Measurements from ENCODE around the gene CIAO3. TPM values are rescaled to one million over a fixed set of nuclear protein-coding genes. Genes with fewer than 3 reads are reported as not detected.

CIAO3 gene
- total and polyA plus RNA-seq, 4 experiments from 2014 or later: 10.8 to 58.2 (median 42.1) TPM

DNA sequence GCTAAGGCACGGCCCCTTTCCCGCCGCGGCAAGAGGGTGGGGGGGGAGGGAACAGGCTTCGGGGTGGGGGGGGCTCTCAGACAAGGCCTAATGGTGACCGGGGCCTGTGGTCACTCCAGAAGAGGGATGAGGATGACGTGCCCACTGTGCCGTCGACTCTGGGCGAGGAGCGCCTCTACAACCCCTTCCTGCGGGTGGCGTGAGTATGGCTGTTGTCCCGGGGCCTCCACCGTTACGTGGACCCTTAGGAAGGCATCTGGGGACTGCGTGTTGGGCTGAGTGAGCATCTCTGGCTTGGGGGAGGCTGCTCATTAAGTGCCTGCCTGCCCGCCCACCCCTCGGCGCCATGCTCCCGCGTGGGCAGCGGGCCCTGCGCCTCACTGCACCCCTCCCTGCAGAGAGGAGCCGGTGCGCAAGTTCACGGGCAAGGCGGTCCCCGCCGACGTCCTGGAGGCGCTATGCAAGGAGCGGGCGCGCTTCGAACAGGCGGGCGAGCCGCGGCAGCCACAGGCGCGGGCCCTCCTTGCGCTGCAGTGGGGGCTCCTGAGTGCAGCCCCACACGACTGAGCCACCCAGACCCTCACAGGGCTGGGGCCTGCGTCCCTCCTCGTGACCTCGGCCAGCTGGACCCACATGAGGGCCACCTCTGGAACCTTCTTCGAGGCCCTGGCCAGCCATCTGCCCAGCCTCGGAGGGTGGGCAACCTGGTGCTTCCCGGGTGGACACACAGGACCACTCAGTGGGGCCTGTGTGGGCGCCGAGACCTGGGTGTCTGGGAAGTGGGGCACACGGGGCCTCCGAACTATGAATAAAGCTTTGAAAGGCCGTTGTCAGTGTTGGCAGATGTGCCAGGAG, 11.7 kb downstream of the CIAO3 start:
- no peaks in the 10 kb centered on the region for H3K4me1 Mint-ChIP-seq
- Histone ChIP-seq H3K4me3 (ENCODE audit: low read length in 2 of 2) (no peak overlapping the region), H3K4me1 (ENCODE audit: insufficient read depth, low read length) (peaks cover 11% of the 10 kb centered on the region), H3K27me3 (ENCODE audit: insufficient read depth, low read length) (no peaks in the 10 kb centered on the region), H3K36me3 (ENCODE audit: insufficient read depth, low read length) (peaks cover 9% of the 10 kb centered on the region), H3K27ac (ENCODE audit: low read depth, low read length) (no peak overlapping the region), H3K9me3 (ENCODE audit: control insufficient read depth in 1 of 2, low read length in 2 of 2) (no peaks in the 10 kb centered on the region)
- DNase-seq: no peak
- H3K36me3 Mint-ChIP-seq: peaks cover 0 to 7% of the 10 kb centered on the region in 2 donors
- H3K27ac Mint-ChIP-seq: peak overlapping the region in 1 of 7 donors; percentile 38
- intact Hi-C loops (cut with micrococcal nuclease): no loop called here
- H3K9me3 Mint-ChIP-seq: no peaks in the 10 kb centered on the region
- H3K27me3 Mint-ChIP-seq: no peaks in the 10 kb centered on the region
- ChIA-PET CTCF (ENCODE audit: partially characterized antibody) (interaction anchor here (1.4 kb wide), 1 partner anchor 9 kb away, joined by 4 read pairs; the partner anchor contains the start of gene ANTKMT), POLR2A (ENCODE audit: partially characterized antibody) (interaction anchor here (2.0 to 12.9 kb wide), 4 partner anchors 7 to 36 kb away, joined by 6 to 166 read pairs (median 52); partner anchors contain the start of genes ANTKMT, METRN and WDR24)
- peak overlapping the region in 5 of 8 donors; percentile 25 to 67 (median 60) for H3K4me3 Mint-ChIP-seq

DNA sequence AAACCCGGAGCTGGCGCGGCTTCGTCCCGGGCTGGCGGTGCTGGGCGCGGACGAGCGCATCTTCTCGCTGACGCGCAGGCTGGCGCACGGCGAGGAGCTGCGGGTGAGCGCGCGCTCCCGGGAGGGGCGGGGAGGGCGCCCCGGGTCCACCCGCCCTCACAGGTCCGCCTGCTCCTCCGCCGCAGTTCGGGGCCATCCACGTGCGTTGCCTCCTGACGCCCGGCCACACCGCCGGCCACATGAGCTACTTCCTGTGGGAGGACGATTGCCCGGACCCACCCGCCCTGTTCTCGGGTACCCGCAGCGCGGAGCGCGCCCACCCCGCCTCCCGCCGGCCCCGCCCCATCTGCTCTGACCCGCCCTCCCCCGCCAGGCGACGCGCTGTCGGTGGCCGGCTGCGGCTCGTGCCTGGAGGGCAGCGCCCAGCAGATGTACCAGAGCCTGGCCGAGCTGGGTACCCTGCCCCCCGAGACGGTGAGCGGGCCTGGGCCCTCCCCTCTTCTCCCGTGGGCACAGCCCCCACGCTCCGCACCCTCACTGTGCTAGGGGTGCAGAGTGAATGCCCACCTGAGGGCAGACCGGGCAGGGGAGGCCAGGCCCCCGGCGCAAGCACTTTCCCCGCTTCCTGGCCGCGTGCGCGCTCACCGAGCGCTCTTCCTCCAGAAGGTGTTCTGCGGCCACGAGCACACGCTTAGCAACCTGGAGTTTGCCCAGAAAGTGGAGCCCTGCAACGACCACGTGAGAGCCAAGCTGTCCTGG, 12.5 kb downstream of the CIAO3 start:
- H3K27ac ChIP-seq (ENCODE audit: low read depth, low read length): no peak overlapping the region
- H3K4me3 ChIP-seq (ENCODE audit: low read length in 2 of 2): no peak overlapping the region
- CTCF ChIA-PET (ENCODE audit: partially characterized antibody): interaction anchor here (1.5 kb wide), 1 partner anchor 16 kb away, joined by 7 read pairs; no protein-coding TSS in a partner anchor
- H3K27ac Mint-ChIP-seq: no peak overlapping the region
- POLR2A ChIA-PET (ENCODE audit: partially characterized antibody): interaction anchor here (0.7 to 12.9 kb wide), 10 partner anchors 7 to 60 kb away, joined by 3 to 166 read pairs (median 5); partner anchors contain the start of genes ANTKMT, CHTF18, CIAO3 and JMJD8
- intact Hi-C loops (cut with micrococcal nuclease): no loop called here
- H3K4me1 Mint-ChIP-seq: peaks cover 0 to 4% (median 0%) of the 10 kb centered on the region in 4 donors
- H3K9me3 Mint-ChIP-seq: no peaks in the 10 kb centered on the region
- no peaks in the 10 kb centered on the region for H3K27me3 Mint-ChIP-seq
- peak overlapping the region in 7 of 8 donors; percentile 15 to 68 (median 60) for H3K4me3 Mint-ChIP-seq
- peaks cover 11% of the 10 kb centered on the region for H3K4me1 ChIP-seq (ENCODE audit: insufficient read depth, low read length)
- no peaks in the 10 kb centered on the region for H3K9me3 ChIP-seq (ENCODE audit: control insufficient read depth in 1 of 2, low read length in 2 of 2)
- H3K36me3 ChIP-seq (ENCODE audit: insufficient read depth, low read length): peaks cover 6% of the 10 kb centered on the region
- peak; percentile 67 to 75 (median 73) for DNase-seq
- peaks cover 0 to 7% of the 10 kb centered on the region in 2 donors for H3K36me3 Mint-ChIP-seq
- no peaks in the 10 kb centered on the region for H3K27me3 ChIP-seq (ENCODE audit: insufficient read depth, low read length)

DNA sequence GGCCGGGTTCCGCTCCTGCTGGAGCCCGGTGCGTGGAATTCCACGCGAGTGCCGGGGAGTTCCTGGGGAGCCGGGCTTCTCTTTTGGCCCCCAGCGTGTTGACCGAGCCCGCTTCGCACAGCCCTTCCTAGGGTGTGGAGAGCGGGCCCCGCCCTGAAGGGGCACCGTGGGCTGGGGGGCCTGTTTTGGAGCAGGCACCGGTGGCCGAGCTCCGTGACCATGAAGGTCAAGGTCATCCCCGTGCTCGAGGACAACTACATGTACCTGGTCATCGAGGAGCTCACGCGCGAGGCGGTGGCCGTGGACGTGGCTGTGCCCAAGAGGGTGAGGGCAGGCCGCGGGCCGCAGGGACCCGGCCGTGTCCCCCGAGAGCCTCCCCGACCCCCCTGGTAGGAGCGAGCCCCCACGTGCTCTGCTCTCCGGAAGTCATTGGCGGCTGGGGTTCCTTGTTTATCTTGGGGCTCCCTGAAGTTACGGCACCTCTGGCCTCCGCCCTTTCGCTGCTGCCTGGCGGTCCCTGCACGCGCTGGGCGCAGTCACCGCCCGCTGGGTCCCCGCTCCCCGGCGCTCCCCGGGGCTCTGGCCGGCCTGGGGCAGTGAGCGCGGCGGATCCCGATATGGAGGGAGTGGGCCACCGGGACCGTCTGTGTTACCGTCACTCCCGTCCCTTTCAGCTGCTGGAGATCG, 13.4 kb downstream of the CIAO3 start:
- no peaks in the 10 kb centered on the region for H3K36me3 ChIP-seq (ENCODE audit: insufficient read depth, low read length)
- Mint-ChIP-seq H3K4me3 (peak overlapping the region in 6 of 8 donors; percentile 29 to 70 (median 47)), H3K27me3 (no peaks in the 10 kb centered on the region), H3K27ac (no peak overlapping the region), H3K9me3 (peaks cover 0 to 2% (median 0%) of the 10 kb centered on the region in 8 donors), H3K4me1 (peaks cover 0 to 10% (median 0%) of the 10 kb centered on the region in 4 donors), H3K36me3 (peaks cover 0 to 3% of the 10 kb centered on the region in 2 donors)
- peak overlapping the region; percentile 61 to 70 for H3K4me3 ChIP-seq (ENCODE audit: low read length in 2 of 2)
- peak overlapping the region; percentile 44 for H3K27ac ChIP-seq (ENCODE audit: low read depth, low read length)
- ChIA-PET CTCF (ENCODE audit: partially characterized antibody) (interaction anchor here (1.5 kb wide), 1 partner anchor 15 kb away, joined by 7 read pairs; no protein-coding TSS in a partner anchor), POLR2A (ENCODE audit: partially characterized antibody) (interaction anchor here (0.6 to 12.9 kb wide), 10 partner anchors 7 to 61 kb away, joined by 3 to 166 read pairs (median 4); partner anchors contain the start of genes ANTKMT, CHTF18, JMJD8 and METRN)
- no peaks in the 10 kb centered on the region for H3K9me3 ChIP-seq (ENCODE audit: control insufficient read depth in 1 of 2, low read length in 2 of 2)
- H3K4me1 ChIP-seq (ENCODE audit: insufficient read depth, low read length): peaks cover 11% of the 10 kb centered on the region
- no peaks in the 10 kb centered on the region for H3K27me3 ChIP-seq (ENCODE audit: insufficient read depth, low read length)
- intact Hi-C loops (cut with micrococcal nuclease): loop anchor here (2.0 kb wide), 1 partner anchor 13 kb away; the partner anchor contains the start of gene CIAO3
- no peak for DNase-seq

DNA sequence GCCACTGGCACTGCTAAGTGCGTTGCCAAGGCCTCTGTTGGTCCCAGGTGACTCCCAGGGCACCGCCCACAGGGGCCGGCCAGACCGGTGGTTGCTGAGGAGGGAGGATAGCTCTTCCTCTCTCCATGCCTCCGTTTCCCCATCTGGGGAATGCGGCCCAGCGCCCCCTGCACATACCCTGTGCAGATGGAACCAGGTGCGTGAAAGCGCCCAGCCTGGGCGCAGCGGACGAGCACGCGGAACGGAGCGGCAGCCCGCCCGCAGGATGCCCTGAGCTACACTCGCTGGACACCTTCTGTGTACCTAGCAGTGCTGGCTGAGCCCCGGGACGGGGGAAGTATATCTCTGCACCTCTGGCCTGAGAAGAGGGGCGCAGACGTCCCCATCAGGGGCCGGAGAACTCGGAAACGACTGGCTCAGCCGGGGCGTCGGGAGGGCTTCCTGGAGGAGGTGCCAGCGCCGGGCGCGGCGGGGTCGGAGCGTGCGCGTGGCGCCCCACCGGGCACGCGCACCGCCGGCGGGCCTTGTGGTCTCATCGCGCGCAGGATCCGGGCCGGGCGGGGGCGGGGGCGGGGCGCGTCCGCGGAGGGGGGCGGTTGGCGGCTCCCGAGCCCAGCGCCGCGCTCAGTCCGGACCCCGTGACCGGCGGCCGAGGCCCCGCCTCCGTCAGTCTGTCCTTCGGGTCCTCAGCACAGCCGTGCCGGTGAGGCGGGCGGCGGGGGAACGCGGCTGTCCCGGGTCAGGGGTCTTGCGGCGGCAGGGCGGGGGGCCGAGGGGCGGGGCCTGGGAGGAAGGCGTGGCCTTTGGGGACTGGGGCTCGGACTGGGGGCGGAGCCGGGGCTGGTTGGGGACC, 14.1 kb downstream of the CIAO3 start, which contains the start of the genes CCDC78 and HAGHL:
CCDC78 (minus strand) TSS at position 6 of the 853 bp plus-strand sequence. CDS start 76 bp downstream, outside the sequence.
HAGHL (plus strand) TSS at position 669 of the 853 bp plus-strand sequence. CDS start 404 bp downstream, outside the sequence.
- H3K9me3 ChIP-seq (ENCODE audit: control insufficient read depth in 1 of 2, low read length in 2 of 2): no peaks in the 10 kb centered on the region
- Mint-ChIP-seq H3K9me3 (peaks cover 0 to 2% (median 0%) of the 10 kb centered on the region in 8 donors), H3K4me3 (peak within 1 kb of the TSS; percentile 68 to 85 (median 77)), H3K27ac (peak within 1 kb of the TSS in 5 of 7 donors; percentile 23 to 86 (median 42)), H3K36me3 (no peaks in the 10 kb centered on the region), H3K27me3 (no peaks in the 10 kb centered on the region), H3K4me1 (peaks cover 0 to 11% (median 0%) of the 10 kb centered on the region in 4 donors)
- intact Hi-C loops (cut with micrococcal nuclease): loop anchor here (2.0 kb wide), 1 partner anchor 14 kb away; the partner anchor contains the start of gene CIAO3
- POLR2A ChIA-PET (ENCODE audit: partially characterized antibody): interaction anchor here (0.9 to 12.9 kb wide), 9 partner anchors 10 to 61 kb away, joined by 3 to 166 read pairs (median 4); partner anchors contain the start of genes CHTF18, CIAO3, METRN and RPUSD1
- H3K4me3 ChIP-seq (ENCODE audit: low read length in 2 of 2): peak within 1 kb of the TSS; percentile 61 to 70
- H3K27ac ChIP-seq (ENCODE audit: low read depth, low read length): peak within 1 kb of the TSS; percentile 44
- H3K4me1 ChIP-seq (ENCODE audit: insufficient read depth, low read length): peaks cover 18% of the 10 kb centered on the region
- CTCF ChIA-PET (ENCODE audit: partially characterized antibody): interaction anchor here (0.9 kb wide), 1 partner anchor 13 kb away, joined by 3 read pairs; no protein-coding TSS in a partner anchor
- H3K27me3 ChIP-seq (ENCODE audit: insufficient read depth, low read length): no peaks in the 10 kb centered on the region
- peak; percentile 50 to 65 (median 57) for DNase-seq
- no peaks in the 10 kb centered on the region for H3K36me3 ChIP-seq (ENCODE audit: insufficient read depth, low read length)

DNA sequence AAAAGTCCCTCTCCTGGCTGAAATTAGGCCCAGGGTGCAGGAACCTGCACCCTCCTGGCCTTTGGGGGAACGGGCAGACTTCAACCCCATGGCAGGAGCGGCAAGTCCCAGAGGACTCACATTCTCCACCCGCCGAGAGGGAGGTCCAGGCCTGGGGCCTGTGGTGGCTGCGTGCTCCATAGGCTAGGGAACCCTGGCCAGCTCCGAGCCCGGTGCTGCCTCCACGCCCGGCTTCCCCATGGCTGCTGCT, 14.7 kb downstream of the CIAO3 start:
- H3K36me3 ChIP-seq (ENCODE audit: insufficient read depth, low read length): no peaks in the 10 kb centered on the region
- H3K4me1 ChIP-seq (ENCODE audit: insufficient read depth, low read length): peaks cover 20% of the 10 kb centered on the region
- Mint-ChIP-seq H3K27me3 (no peaks in the 10 kb centered on the region), H3K4me3 (peak overlapping the region in 3 of 8 donors; percentile 20 to 83 (median 79)), H3K36me3 (no peaks in the 10 kb centered on the region), H3K9me3 (peaks cover 0 to 2% (median 0%) of the 10 kb centered on the region in 8 donors), H3K4me1 (peaks cover 0 to 11% (median 0%) of the 10 kb centered on the region in 4 donors), H3K27ac (peak overlapping the region in 4 of 7 donors; percentile 23 to 86 (median 57))
- CTCF ChIA-PET (ENCODE audit: partially characterized antibody): interaction anchor here (0.9 kb wide), 2 partner anchors 12 to 30 kb away, joined by 3 read pairs; no protein-coding TSS in a partner anchor
- DNase-seq: no peak
- no peak overlapping the region for H3K4me3 ChIP-seq (ENCODE audit: low read length in 2 of 2)
- no peak overlapping the region for H3K27ac ChIP-seq (ENCODE audit: low read depth, low read length)
- intact Hi-C loops (cut with micrococcal nuclease): loop anchor here (2.0 kb wide), 1 partner anchor 15 kb away; the partner anchor contains the start of gene CIAO3
- POLR2A ChIA-PET (ENCODE audit: partially characterized antibody): interaction anchor here (1.1 to 12.9 kb wide), 6 partner anchors 11 to 62 kb away, joined by 3 to 166 read pairs (median 11); partner anchors contain the start of genes CHTF18, CIAO3, METRN and RPUSD1
- no peaks in the 10 kb centered on the region for H3K9me3 ChIP-seq (ENCODE audit: control insufficient read depth in 1 of 2, low read length in 2 of 2)
- no peaks in the 10 kb centered on the region for H3K27me3 ChIP-seq (ENCODE audit: insufficient read depth, low read length)

Data from CD4-positive, alpha-beta memory T cell (primary cell).